Stimulated activated CD8-positive, alpha-beta memory T cell treated with anti-CD3 and anti-CD28 coated beads, Interleukin-7, amount 100 ng/mL, for 24 hours (primary cell): ENCODE measurements around the gene KRT13.

Experiments
- DNase-seq: peaks from one replicate; pipeline ENCODE4 v3.0.0-alpha.2; 2020; ENCODE audit warnings: low read depth

KRT13 gene

DNA sequence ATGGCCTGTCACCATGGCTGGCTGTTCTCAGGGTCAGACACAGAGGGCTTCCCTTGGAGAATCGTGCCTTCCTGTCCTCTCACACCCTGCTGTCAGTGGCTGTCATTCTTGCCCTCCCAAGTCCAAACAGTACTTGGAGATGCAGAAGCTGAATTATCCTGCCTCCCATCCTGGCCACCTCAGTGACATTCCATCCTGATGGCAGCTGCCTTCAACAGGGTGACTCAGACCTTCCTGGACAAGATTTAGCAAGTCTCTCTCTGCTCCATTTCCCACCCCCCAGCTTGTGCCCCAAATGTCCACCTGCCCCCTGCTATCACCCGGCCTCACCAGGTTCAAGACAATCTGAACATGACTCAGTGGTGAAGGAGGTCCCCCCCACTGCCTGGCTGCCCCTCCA lies 10.9 kb downstream of the KRT13 start:
- no peak for DNase-seq

DNA sequence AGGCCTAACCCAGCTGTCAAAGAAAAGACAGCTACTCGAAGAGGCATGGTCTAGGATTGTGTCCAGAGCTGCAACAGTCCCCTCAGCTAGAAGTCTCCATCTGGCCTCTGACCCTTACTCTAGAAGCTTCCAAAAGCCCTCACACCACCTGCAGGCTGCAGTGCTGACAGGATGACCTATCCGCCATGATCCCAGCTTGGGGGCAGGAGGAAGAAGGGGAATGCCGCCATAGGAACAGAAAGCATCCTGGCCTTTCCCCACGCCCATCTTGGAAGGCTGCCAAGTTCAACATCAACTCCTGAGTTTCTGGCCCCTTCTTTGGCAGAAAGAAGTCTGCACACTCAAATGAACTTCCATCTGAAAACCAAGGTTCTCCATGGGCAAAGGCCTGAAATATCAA lies 12.6 kb downstream of the KRT13 start:
- DNase-seq, result no peak

DNA sequence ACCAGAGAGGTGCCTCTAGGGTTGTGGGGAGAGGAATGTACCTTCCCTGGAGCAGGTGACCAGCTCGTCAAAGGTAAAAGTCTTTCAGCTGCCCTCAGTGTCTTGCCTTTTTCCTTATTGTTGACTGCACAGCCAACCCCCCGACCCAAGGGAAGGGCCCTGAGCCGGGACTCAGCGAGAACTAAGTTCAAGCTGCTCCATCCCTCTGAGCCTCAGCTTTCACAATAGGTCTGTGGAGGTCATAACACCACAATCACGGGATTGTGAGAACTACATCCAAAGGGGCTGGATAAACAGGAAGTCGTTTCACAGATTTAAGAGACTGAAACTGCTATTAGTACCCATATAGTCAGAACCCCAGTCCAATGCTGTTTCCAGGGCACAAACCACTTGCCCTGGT lies 13.1 kb downstream of the KRT13 start:
- DNase-seq, result no peak

DNA sequence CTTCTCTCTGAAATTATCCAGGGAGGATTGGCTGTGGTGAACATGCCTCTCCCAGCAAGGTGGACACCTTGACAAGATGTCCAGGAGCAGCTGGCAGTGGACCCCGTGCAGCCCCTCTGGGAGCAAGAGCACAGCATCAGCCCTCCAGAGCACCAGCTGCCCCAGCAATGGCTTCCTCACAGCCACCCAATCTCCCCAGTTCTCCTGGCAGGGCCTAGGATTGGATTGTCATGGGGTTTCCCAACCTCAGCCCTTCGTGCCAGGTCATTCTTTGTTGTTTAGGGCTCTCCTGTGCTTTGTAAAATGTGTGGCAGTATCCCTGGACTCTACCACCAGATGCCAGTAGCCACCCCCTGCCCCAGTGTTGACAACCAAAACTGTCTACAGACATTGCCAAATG lies 13.9 kb downstream of the KRT13 start:
- DNase-seq, result no peak

DNA sequence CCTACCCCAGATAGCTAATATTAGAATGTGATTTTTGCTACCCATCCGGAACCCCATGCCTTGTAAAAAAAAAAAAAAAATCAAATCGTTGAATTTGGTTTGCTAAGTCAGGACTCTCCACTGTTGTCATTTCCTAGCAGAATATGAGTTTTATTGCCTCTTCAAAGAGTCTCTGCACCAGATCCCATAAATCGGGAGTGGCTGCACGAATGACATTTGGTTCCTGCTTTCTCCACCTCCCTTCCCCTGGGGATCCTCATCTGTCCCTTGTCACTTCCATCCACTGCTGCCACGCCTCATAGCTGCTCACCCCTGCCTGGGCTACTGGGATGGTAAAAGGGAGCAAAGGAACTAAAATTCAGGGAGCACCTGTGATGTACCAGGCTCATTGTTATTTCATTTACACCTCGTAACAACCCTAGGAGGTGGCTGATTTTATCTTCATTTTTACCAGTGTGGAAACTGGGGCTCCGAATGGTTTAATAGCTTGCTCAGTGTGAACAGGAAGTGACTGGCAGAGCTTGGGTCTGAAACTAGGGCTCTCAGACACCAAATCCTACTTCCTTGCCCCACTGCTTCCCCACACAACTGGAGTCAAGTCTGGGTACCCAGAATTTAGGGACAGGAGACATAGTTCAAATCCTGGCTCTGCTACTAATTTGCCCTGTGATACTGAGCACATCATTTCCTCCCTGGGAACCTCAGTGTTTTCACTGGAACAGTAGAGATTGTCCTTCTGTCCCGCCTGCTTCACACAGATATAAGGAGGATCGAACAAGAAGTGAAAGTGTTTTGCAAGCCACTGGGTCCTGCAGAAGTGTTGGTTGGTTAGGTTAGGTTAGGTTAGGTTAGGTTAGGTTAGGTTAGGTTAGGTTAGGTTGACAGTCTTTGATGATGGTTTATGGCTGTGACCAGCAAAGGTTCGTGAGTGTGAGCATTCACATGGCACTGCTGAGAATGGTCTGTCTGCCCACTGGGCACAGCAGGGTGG lies 15.1 kb downstream of the KRT13 start:
- DNase-seq, result no peak

DNA sequence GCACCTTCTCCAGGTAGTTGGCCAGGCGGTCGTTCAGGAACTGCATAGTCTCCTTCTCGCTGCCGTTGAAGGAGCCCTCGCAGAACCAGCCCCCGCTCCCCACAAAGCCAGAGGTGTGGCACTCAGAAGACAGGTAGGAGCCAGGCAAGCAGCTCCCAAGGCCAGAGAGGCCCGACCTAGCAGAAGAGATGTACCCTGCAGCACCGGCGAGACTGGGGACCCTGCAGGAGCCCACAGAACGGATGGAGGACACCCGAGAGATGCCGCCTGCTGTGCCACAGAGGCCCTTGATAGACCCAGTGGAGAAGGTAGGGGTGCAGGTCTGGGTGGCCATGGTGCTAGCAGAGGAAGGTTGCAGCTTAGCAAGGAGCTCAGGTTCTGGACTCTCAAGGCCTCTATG lies 15.9 kb downstream of the KRT13 start, which contains the start of gene KRT36:
TSS of gene KRT36 (minus strand) at position 380 of the 400 bp plus-strand sequence. CDS start at position 334, 46 bp downstream.
- no peak for DNase-seq

DNA sequence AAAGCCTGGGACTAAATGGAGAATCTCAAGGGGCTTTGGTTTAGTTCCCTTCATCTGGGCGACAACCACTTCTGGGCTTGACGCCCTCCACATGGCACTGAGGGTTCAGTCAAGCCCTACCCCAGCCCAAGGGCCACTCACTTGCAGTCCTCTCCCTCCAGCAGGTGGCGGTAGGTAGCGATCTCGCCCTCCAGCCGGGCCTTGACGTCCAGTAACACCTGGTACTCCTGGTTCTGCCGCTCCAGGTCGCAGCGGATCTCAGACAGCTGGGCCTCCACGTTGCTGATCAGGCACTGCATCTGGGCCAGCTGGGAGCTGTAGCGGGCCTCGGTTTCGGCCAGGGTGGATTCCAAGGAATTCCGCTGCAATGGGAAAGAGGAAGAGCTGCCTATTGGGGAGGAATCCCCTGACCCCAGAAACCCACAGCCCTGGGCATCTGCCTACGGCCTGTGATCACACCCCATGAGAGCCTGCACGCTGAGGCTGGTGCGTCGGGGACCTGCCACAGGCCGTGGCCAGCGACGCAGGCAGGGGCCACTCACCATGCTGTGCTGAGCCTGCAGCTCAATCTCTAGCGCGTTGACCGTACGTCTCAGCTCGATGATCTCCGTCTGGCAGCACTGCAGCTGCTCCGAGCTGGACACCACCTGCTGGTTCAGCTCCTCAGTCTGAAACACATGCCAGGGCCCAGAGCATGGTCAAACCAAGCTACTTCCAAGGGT lies 18.4 kb downstream of the KRT13 start:
- DNase-seq, result peak; percentile 21

DNA sequence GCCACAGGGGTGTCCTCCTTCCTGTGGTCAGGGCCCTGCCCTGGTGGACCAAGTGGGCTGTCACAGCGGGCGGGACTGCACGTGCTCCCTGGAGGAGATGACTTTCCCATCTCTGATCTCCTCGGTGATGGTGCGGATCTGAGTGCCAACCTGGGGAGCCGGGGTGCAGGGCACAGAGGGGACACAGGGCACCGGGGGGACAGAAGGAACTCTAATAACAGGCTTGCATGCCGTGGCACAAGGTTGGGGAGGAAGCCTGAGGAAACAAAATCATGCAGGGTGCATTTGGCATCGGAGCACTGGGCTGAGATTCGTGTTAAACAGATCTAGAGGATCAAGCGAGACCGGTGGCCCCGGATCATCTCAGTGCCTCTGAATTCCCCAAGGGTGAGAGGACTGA lies 19.1 kb downstream of the KRT13 start:
- DNase-seq, result no peak

DNA sequence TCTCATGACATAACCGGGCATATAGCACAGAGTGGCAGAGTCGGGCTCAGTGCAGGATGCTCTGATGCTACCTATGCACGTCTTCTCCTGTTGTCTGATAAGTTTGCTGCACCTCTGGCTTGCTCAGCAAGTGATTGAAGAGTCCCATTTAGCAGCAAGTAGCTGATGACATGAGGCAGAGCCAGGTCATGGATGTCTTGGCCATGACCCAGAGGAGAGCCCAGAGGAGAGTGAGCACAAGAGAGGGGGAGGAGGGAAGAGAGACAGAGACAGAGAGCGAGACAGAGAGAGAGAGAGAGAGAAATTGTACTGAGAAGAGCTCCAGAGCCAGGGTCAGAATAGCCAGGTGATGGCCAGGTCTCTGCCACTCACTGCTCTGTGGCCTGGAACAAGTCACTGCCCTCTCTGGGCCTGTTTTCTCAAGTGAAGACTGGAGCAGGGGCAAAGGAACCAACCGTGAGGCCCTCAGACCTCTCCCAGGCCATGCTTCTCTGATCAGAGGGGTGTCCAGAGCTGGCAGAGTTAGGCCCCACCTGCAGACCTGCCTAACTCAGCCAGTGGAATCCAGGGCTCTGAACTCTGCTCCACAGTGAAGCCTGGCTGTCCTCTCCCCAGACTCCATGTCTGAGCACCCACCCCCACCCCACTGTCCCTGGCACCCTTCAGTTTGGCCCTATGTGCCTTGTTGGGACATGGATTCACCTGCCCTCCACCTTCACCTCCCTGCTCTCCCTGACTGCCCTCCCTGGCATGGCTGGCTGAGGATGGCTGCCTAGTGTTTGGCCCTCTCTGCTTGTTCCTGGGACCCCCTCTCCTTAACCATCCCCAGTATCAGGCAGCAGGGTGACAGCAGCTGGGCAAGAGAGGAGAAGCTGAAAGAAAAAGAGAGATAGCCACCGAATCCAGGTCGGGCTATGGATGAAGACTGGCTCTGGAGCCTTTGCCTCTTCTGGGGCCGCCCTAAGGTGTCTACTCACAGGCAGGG lies 20.2 kb downstream of the KRT13 start:
- DNase-seq, result no peak

DNA sequence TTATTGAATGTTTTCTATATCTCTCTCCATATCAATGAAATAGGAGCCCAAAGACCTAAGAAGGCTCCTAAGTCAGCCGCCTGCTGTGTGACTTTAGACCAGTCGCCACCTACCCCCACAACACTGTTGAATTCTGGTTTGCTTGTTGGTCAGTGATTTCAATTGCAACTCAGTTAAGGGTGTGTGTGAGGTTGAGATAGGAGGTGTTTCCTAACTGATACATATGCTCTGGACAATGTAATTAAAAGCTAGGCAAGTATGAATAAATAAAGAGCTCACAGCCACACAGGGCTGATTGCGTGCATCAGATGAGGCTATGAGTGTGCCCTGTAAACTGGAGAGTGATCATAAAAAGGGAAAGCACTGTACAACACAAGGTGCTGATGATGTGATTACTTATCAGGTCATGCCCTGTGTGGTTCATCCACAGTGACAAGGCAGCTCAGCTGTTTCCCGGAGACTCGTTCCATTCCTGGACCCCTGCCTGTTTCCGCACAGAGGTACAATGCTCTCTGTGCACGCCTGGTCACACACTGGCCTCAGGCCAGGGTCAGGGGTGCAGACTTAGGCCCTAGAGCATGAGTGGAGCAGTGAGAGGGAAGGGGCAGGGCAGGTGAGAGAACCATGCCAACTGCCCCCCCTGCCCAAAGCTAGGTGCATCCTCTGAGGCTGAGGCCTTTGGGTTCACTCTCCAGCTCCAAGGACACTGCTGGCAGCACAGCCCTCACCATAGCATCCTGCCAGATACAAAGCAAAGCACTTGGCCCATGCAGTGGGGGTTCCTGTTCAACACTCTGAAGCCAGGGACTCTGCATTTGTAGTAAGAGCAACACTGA lies 21.2 kb downstream of the KRT13 start:
- no peak for DNase-seq

DNA sequence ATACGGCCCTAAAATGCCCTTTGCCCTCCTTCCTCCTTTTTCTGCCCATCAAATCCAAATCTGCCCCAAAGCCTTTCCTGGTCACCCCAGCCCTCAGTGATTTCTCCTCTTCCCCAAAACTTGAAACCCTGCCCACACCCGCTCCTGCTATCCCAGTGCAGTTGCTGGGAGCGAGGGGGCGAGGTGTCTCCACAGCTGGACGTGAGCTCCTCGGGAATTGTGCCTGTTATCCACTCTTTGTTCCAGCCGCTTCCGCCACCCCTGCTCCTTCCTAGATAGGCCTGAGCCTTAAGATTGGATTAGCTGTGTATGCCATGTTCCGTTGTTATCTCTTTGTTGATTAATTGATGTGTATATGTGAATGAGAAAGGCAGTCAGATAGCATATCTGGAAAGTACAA lies 21.9 kb downstream of the KRT13 start:
- no peak for DNase-seq

DNA sequence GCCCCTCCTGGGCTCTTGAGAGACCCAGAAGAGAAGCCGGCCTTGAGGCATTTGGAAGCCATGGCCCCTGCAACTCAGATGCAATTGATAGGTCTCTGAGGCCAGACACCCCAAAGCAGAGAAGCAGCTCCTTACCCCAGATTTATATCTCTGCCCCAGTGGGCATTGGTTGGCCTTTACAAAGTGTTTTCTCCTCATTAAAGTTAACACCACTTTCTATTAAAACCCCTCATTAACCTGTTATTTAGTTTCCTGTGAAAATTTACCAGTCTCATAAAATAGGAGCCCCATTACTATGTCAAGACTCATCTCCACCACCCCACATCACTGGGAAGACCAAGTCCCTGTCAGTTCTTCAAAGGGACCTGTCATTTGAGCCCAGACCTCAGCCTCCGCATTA lies 24.4 kb downstream of the KRT13 start, which contains the start of gene KRT35:
TSS of gene KRT35 (minus strand) at position 116 of the 400 bp plus-strand sequence. CDS start at position 62, 54 bp downstream.
- no peak for DNase-seq

DNA sequence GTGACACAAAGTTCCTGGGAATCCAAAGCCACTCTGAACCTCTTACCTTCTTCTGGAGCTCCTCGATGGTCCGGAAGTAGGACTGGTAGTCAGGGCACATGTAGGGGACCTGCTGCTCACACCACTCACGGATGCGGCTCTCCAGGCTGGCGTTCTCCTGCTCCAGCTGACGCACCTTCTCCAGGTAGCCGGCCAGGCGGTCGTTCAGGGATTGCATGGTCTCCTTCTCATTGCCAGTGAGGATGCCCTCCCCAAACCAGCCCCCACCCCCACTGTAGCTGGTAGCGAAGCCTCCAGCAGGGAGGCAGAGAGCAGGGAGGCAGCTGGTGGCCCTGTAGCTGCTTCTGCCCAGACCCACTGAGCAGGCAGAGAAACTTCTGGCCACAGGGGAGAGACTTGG lies 24.8 kb downstream of the KRT13 start:
- no peak for DNase-seq

DNA sequence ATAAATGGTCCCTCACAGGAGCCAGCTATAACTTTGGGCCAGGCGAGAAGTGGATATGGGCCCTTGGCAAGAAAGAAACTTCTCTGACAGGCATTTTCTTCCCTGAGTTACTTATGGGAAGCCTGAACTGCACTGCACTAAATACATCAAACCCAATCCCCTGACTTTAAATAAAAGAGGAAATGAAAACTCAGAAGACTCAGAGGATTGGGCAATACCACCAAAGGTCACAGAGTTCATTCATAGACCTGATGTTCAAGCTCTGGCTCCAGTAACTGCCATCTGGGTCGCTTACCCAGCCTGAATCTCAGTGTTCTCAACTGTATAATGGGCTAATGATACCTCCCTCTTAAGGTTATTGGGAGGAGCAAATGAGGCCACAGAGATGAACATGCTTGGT lies 25.3 kb downstream of the KRT13 start:
- no peak for DNase-seq

DNA sequence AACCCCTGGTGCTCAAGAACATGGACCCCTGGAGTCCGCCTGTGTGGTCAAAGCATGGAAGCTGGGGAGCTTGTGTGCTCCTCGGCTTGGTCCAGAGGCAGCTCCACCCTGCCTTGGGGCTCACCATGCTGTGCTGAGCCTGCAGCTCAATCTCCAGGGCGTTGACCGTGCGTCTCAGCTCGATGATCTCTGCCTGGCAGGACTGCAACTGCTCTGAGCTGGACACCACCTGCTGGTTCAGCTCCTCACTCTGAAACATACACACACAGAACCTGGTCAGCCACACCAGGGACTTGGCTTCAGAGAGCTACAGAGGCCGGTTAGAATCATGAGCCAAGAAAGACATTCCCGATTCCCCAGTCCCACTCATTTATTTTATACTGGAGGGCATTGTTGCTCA lies 27.2 kb downstream of the KRT13 start:
- no peak for DNase-seq

DNA sequence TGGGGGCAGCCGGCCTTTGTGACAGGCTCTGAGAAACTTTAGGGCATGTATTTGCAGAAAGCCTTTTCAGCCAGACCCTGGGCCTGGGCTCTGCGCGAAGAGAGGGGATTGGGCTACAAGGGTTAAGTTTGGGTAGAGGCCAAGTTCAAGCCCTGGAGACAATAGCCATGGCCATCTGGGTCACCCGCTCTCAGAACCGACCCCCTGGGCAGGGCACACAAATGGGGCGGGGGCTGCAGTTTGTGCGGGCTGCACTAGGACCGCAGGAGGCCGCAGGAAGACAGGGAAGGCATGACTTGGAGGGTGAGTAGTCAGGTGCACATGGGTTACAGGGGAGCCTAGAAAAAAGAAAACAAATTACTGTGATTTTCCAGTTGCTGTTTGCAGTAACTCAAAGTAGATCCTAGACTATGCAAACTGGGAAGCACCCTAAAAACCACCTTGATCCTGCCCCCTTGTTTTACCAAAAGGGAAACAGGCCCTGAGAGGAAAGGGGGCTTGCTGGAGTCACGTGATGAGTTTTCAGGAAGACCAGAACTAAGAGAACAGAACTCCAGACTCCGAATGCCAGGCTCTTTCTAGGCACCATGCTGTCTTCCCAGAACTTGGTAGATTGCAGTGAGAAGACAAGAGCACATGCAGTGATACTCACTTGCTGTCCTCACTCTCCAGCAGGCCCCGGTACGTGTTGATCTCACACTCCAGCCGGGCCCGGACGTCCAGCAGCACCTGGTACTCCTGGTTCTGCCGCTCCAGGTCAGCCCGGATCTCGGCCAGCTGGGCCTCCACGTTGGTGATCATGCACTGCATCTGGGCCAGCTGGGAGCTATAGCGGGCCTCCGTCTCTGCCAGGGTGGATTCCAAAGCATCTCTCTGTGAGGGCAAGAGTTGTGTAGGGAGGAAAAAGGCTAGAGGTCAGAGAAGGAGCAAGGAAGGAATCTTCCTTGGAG lies 28.3 kb downstream of the KRT13 start:
- DNase-seq, result no peak

DNA sequence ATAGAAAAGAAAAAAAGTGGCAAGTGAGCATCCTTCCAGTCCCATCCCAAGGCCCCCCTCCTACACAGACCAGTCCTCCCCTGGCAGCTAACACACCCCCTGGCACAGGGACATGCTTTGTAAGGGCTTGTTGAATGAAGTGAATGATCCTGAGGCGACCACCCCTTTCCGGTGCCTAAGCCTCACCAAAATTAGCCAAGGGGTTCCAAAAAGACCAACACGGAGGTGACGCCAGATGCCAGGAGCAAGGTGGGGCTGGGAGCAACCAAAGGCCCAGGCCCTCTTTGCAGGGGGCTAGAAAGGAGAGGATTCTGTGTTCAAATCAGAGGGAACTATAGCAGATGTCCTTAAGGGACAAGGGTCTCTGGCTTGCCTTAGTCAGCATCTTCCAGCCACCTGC lies 30.0 kb downstream of the KRT13 start:
- no peak for DNase-seq

DNA sequence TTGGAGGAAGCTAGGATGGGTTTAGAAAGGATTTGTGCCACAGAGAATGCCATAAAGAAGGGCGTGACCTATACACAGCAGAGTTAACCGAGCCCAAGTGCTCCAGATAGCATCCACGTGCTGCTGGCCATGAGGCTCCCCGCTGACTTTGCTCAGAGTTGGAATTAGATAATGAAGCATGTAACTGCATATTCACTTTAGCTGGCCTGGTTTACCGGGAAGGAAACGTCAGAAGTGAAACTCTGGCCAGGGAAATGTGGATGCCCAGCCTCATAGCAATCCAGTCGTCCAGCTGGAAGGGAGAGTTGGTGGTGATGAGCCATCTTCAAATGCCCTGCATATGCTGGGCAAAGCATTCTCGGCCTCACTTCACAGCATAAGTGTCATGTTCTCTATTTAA lies 30.5 kb downstream of the KRT13 start:
- no peak for DNase-seq

DNA sequence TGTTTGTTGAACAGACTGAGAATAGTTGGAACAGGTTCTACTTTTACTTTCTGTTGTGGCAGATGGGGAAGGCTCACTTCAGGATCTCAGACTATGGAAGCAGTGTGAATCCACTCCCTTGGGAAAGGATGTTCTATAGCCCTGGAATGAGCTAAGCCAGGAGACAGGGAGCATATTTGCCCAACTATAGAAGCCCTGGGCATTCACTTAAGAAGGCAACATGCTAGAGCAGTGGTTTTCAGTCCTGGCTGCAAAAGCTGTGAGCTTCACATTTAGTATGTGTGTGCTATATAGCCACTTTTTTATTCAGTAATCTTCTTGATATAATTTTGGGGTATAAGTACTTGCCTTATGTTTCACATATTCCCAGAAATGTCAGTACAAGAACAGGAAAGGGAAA lies 37.1 kb downstream of the KRT13 start:
- no peak for DNase-seq

DNA sequence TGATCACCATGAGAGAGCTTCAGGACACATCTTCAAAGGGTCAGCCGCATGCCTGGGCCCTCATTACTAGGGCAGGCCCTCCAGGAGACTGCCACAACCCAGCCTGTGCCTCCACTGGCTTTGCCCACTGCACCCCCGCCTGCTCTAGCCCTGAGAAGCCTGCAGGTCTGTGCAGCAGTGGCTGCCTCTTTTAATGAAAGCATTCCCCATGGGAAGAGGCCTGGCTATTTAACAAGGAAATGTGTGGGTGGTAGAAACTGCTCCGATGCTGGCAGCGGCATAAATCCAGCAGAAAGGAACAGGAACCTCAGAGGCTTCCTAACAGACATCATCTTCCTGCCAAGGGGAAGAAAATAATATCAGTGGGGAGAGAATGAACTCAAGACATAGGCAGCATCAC lies 37.9 kb downstream of the KRT13 start:
- DNase-seq, result no peak
